OCI-LY7 (cell line): ENCODE data around the gene TFCP2L1.

ENCODE experiments used
- CTCF ChIP-seq: fragments of 200-600 bp; sonication (generic); conservative IDR thresholded peaks from 2 replicates; pipeline ENCODE4 v1.5.1; 2014; ENCODE audit warnings: mild to moderate bottlenecking, antibody characterized with exemption, low read length, moderate library complexity, mixed read lengths
- EZH2phosphoT487 ChIP-seq: fragments of 200-600 bp; sonication (generic); IDR thresholded peaks from 2 replicates; pipeline ENCODE4 v1.6.1; 2018; ENCODE audit warnings: low read depth, borderline replicate concordance, mild to moderate bottlenecking, mixed run types, antibody characterized with exemption, low read length, moderate library complexity, mixed read lengths

- TF ChIP-seq CTCF (no peak), EZH2phosphoT487 (no peak)
These were observed 28.1 kb downstream of the TFCP2L1 start for GRCh38 chr2:121256720-121257479.
